Stimulated activated CD8-positive, alpha-beta memory T cell treated with anti-CD3 and anti-CD28 coated beads, Interleukin-7, amount 100 ng/mL, for 48 hours (primary cell): ENCODE measurements around the gene CLASP1.

Experiments
- DNase-seq, 2 donors: peaks; one replicate each; pipeline ENCODE4 v3.0.0-alpha.2; 2020; ENCODE audit warnings: low read depth in 1 of 2; ENCODE audit errors: extremely low read depth in 1 of 2

CLASP1 gene

DNA sequence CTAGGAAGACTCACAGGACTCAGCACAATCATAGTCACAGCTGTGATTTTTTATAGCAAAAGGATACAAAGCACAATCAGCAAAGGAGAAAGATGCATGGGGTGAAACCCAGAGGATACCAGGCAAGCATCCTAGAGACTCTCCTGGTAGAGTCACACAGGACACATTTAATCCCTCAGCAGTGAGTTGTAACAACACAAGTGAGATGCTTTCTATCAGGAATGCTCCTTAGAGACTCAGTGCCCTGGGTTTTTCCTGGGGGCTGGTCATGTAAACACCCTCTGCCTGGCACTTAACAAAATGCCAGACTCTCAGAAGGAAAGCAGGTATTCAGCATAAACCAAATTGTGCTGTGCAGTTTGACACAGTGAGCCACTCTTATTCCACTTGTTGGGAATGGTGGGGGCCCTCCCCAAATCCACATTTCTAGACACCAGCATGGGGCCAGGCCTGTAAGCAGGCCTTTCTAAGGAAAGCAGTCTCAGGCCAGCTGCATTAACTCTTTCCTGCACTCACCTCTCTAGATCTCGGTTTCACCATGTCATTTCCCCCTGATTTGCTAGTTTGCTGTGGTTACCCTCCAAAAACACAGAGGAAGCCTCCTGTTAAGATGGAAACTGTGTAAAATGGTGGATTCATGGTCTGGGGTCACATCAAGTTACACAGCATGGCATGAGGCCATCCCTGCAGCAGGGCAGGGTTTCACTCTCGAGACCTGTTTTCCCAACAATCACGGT lies 135.5 kb downstream of the CLASP1 start:
- DNase-seq: no peak

DNA sequence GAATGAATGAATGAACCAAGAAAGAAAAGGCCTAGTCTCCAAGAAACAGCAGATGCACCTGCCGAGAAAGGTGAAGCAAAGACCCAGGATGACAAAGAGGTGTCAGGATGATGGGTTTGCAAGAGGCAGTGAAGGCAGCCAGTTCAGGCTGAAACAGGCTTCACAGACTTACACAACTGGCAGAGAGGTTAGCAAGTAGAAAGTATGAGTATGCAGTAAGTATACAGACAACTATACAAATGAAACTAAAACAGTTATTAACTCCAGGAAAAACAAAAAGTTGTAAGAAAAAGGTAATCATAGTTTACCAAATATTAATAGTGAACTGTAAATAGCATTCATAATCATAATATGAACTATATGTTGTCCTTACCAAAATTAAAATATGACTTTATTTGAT lies 138.4 kb downstream of the CLASP1 start:
- no peak for DNase-seq

DNA sequence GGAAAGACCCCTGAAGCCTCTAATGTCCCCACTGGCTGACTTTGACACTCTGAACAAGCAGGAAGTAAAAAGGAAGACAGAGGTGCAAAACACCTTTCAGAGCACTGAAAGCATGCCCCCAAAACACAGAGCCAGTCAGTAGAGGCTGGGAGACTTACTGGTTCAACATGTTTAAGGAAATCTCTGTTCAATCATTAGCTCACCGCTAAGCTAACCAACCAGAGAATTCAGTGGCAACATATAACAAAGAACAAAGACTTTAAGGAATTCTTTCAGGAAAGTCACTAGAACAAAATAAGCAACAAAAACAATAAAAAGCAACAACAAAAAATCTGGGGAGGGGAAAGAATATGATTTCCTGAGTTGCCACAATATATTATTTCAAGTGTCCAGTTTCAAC lies 142.6 kb downstream of the CLASP1 start:
- DNase-seq: no peak

DNA sequence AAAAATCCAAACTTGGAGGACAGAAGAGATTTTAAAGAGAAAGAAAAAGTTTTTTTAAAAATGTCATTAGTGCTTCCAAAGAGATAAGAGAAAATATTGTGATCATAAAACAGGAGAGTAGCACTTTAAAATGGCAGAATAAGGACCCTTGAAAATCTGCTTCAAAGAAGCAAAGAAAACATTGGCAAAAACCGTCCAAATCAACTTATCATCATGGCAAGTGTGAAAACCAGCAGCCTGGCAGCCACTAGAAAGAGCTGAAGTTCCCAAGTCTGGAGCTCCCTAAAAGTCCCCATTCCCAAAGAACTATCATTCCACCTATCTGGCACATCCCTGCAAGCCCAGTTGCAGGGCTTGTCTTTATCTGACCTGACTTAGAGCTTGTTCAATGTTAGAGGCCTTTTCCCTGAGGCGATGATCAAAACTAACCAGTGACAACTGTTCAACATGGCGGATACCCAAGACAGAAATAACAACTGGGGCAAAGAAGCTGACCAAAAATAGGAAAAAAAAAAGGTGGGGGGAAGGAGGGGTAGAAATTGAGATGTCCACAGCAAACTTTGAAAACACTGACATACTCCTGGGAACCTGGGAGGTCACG lies 143.2 kb downstream of the CLASP1 start:
- DNase-seq: no peak

DNA sequence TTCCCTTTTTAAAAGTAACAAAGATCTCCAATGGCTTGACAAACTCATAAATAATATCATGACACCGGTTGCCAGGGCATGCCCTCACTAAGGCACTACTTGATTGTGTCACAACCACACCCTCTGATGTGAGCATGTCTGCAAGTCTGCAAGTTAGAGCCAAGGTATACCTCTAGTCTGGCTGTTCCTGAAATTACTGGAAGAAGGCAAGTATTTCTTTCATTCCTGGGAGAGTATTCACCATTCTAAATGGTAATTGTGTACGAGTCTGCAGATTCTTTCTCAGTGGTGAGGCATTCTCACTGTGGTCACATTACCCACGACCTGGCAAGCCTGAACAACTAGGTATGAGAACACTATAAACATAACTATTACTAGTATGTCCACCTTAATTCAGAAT lies 144.3 kb downstream of the CLASP1 start:
- DNase-seq: no peak

DNA sequence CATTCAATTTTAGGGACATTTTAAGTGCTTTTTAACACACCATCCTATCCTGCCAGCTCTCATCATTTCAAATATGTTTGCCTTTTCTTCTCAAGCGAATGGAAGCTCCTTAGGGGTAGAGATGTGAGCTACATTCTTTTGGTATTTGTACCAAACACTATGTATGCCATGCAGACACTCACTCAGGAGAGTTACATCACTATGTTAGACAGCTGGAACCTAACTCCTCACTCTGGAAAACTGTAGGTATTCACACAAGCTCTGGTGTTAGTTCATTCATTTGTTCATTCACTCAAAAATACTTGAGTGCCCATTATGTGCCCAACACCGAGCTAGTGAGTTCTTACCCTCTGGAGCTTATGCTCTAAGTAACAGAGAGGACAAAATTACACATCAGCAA lies 144.9 kb downstream of the CLASP1 start:
- no peak for DNase-seq

DNA sequence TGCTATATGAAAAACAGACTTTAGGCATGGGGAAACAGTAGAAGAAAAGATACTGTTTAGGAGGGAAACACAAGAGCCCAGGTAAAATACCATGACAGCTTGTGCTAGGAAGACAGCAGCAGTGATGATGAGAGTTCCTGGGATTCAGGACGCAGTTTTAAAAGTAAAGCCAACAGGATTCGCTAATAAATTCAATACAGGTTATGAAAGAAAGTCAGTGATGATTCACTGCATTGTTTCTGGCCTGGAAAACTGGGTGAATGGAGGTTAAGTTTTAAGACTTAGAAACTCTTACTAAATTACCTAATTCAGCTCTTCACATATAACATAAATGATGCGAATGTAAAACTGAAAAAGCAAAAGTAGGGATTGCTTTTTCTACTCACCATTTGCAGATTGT lies 146.5 kb downstream of the CLASP1 start:
- DNase-seq: no peak

DNA sequence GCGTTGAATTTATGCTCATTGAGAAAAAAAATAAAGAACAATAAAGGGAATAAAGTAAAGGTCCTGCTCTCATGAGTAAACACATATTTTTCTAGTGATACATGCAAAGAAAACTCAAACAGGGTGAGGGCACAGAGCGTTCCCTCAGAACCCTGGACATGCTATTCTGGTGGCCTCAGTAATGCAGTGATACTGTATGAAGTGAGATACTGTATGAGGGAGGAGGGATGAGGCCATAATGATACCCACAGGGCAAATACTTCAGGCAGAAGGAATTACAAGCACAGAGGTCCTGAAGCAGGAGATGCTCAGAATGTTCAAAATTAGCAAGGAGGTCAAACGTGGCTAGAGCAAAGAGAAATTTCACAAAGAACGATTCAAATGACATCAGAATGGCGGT lies 147.0 kb downstream of the CLASP1 start:
- no peak for DNase-seq

DNA sequence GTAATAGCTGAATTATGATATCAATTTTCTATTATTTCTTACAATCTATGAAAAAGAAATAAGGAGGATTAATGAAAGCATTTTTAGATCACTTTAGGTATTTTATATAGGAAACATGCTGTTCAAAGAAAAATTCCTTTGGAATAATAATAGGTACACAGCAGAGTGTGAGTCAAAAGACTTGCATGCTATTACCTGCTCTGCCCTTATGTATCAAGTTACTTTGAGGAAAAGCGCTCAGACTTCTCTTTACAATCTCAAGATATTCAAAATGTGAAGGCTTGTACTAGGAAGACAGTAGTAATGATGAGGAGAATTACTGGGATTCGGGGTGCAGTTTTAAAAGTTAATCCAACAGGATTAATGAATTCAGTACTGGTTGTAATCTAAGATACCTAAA lies 147.7 kb downstream of the CLASP1 start:
- DNase-seq: no peak

DNA sequence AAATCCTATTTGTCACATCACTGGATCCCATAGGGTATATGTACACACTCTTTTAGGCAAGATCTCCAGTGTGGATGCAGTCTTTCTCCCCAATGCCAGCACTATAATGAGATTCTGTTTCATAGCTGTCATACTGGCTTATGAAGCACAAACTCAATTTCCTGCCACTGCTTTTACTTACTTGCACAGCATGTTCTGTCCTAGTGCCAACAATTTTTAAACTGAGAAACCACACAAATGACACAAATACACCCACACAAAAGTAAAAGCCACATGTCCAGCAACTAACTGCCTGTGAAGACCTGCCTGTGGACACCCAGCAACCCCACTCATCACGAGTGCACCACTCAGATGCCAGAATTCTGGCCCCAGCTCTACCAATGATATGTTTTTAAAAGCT lies 148.2 kb downstream of the CLASP1 start:
- DNase-seq: no peak

DNA sequence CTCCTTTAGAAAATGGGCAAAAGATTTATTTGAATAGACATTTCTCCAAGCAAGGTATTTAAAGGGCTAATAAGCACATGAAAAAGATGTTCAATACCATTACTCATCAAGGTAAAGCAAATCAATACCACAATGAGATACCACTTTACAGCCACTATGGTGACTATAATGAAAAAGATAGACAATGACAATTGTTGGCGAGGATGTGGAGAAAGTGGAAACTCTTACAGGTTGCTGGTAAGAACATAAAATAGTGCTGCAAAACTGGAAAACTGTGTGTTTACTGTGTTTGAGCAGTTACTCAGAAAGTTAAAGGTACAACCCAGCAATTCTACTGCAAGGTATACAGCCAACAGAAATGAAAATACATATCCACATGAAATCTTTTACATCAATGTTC lies 150.5 kb downstream of the CLASP1 start:
- DNase-seq: no peak

DNA sequence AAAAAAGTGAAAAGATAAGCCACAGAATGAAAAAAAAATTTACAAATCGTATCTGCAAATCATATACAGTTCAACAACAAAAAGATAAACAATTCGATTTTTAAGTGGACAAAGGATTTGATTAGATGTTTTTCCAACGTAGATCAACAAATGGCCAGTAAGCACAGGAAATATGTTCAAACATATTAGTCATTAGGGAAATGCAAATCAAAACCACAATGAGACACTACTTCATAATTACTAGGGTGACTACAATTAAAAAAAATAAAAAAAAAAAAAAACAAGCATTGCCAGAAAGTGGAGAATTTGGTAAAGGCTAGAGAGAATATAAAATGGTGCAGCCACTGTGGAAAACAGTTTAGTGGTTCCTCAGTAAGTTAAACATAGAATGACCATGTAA lies 156.9 kb downstream of the CLASP1 start:
- no peak for DNase-seq

DNA sequence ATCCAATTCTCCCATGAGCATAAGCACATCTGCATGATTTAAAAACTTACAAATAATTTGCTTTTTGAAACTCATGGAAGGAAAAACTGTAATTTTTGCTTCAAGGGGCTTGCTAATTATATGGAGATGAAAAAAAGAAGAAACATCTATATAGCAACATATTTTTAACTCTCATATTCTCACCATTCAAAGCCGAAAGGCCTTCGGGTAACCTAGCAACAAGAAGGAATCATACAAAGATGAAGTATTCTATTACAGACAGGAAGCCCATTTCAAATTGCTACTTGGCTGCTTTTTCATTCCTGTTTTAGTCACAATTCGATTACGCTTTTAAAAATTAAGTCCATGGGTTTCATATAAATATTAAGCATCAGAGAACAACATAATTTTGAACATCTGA lies 157.7 kb downstream of the CLASP1 start:
- DNase-seq: no peak

DNA sequence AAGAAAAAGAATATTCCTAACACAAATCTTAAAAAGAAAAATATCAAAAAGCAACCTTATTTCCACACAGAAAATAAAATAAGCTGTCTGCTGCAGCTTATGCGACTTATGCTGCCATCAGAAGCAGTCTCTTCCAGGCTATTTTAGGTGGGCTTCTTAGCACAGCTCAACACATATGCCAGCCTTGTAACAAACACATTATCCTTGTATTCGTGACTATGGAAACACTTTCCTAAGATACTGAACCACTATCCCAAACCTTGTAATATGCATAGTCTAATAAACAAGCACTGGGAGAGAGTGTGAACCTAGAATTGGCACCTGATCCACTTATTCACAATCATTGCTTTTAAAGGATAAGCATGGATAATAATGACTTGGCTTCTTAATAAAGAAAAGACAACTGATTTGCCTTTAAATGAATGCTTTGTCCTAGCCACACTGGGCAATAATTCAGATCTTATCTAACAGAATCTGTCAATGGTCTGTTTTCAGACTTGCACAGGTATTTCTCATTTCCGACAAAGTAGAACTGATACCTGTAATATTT lies 158.6 kb downstream of the CLASP1 start:
- no peak for DNase-seq

DNA sequence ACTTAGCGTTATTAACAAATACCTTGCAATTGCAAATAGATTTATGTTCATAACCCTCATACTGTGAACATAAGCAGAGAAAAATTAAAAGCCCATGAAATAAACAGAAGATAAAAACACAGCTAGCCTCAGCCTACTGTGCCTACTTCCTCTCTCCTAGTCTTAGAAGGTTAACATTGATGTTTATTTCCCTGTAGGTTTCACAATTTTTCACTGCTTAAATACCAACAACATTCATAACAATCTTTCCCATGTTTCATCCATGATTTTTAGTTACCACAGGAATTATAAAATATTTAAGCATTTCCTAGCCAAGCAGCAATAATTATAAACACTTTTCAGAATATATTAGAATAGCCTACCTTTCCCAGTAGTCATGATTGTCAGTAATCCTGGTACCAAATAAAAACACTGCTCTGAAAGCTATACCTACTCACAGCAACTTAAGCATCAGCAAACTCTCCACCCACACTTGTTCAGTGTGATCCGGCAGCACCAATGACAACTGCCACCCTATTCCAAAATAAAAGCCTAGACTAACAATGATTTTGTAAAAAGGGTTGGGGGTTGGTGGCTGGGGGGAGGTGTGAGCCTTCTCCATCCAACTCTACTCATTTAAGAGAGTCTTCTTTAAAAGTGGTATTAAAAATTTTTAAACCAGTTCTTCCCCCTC lies 159.2 kb downstream of the CLASP1 start:
- no peak for DNase-seq

DNA sequence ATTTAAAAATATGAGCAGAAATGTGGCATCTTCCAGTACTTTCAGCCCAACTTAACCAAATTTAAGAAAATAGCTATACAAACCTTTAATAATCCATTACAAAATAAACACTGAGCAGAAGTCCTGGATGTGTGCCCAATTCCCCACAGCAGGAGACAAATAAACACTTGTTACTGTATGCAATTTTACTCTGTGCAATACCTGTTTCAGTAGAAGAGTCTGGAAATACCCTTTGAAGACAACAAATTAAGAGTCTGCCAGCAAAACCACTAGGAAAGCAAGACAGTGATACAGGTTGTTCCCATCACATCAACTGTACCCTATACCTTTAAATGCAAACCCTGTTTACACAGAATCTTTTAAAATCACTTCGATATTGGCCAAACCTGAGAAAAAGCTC lies 160.0 kb downstream of the CLASP1 start:
- no peak for DNase-seq

DNA sequence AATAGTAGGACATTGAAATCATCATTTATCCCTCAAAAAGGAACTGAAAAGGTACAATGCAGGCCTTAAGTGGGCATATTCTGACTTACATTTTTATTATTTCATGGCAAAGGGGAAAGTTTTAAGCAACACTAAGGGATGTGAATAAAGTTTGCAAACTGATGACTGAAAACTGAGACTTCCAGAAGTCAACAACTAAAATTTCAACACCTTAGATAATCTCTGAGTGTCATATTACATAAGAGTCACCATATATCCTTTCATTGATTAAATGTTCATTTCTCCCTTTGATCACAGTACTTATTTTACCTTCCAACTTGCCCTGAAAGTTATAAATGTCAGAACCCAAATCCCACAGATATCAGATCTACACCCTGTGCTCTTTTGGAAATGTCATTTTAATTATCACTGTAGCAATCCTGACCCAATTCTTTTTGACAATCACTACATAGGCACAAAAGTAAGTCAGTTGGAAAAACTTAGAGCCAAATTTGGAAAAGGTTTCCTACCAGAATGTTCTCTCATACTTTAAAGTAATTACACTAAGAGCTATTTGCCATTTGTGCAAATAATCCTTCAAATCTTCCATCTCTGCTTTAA lies 163.0 kb downstream of the CLASP1 start:
- no peak for DNase-seq

DNA sequence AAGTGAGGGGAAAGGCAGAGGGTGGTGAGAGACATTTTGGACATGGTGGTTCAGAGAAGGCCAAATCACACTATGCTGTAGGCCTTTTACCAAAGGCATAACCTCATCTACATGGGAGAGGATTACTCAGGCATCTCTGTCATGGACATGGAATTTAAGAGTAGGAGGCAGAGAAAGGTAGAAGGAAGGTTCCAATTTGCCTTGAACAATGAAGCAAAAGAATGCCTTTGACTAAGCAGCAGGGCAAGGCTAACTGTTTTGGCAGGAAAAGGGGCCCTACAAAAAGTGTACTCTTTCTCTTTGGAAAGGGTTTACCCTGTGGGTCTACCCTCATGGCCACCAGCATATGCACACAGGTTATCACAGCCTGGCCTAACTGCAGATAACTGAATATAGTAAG lies 164.2 kb downstream of the CLASP1 start:
- no peak for DNase-seq

DNA sequence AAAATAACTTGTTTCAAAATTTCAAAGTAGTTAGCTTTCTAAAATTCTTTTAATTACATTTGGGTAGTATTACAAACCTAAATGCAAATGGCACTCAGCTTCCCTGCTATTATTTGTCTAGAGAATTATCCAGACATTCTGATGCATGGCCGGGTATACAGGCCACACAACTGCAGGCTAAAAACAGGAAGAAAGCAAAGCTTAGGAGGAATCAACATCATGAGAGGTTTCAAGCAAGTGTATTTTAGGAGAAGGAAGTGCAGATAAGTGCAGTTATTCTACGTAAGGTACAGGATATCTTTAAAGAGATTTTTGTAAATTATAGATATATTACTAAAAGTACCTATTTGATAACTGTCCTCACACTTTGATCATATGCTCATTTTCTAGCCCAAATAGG lies 165.4 kb downstream of the CLASP1 start:
- DNase-seq: no peak

DNA sequence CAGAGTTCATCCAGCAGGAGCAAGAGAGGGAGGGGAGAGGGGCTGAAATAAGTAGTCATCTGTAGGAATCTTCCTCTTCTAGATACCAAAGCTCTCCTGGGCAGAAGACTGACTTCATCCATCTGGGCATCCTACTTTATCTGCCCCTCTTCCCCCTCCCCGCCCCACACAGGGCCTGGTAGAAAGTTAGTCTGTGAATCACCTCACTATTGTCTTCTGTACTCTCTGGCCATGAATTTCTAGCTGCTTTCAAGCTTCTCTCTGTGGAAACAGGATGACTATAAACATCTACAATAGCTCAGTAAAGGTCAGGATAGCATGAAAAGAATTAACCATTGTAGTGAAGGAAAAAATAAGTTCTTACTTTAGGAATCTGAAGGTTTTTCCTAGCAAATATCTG lies 166.2 kb downstream of the CLASP1 start:
- DNase-seq: no peak

DNA sequence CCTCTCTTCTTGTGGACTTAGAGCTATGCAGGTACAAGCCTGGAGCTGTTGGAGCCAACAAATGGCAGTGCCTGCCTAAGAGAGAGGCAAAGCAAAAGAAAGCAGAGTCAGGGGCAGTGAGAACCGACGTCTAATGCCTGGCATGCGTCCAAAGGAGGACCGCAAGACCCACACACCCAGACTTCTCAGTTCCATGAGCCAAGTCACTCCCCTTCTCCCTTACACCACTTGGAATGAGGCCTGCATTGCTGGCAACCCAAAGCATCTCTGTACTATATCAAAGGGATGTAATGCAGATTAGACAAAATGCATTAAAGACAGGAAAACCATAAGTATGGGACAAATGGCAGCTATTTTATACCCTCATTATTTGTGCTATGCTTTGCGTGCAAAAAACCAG lies 168.4 kb downstream of the CLASP1 start:
- no peak for DNase-seq
